Liver (tissue), 3 donors: Measurements from ENCODE around the gene ALS2CL.

Experiments used
- CTCF ChIP-seq: fragments of 150-350 bp; IDR thresholded peaks from 2 replicates; pipeline ENCODE4 v1.5.1; 2017; ENCODE audit warnings: improper control_type of control experiment, low read depth, low read length; ENCODE audit not compliant: missing input control
- GABPA ChIP-seq, 2 donors: IDR thresholded peaks in 1 of 2; conservative IDR thresholded peaks in 1 of 2; 2 replicates each; pipeline ENCODE4 v1.6.1; 2016; ENCODE audit warnings: antibody characterized with exemption in 2 of 2, mild to moderate bottlenecking in 1 of 2, moderate library complexity in 1 of 2
- JUND ChIP-seq, 2 donors: IDR thresholded peaks; 2 replicates each; pipeline ENCODE4 v1.6.1; 2016; ENCODE audit warnings: antibody characterized with exemption in 2 of 2
- RAD21 ChIP-seq, 2 donors: IDR thresholded peaks; 2 replicates each; pipeline ENCODE4 v1.6.1; 2016; ENCODE audit warnings: antibody characterized with exemption in 2 of 2, mild to moderate bottlenecking in 2 of 2
- REST ChIP-seq: IDR thresholded peaks from 2 replicates; pipeline ENCODE4 v1.6.1; 2016; ENCODE audit warnings: antibody characterized with exemption, mild to moderate bottlenecking
- TF ChIP-seq, protein P1 (sequence below): IDR thresholded peaks from 2 replicates; pipeline ENCODE4 v1.6.1; 2016; ENCODE audit warnings: antibody characterized with exemption
- TF ChIP-seq, protein P2 (sequence below): IDR thresholded peaks from 2 replicates; pipeline ENCODE4 v1.6.1; 2016; ENCODE audit warnings: antibody characterized with exemption
- donor health status: healthy.
- donor health status: healthy.

- TF ChIP-seq REST (no peak), CTCF (no peak), RAD21 (IDR thresholded peaks at IDR 0.05) (no peak), GABPA (IDR thresholded peaks at IDR 0.05 in 1 of 2, conservative IDR thresholded peaks at IDR 0.05 in 1 of 2) (no peak), JUND (IDR thresholded peaks at IDR 0.05) (no peak)
- TF ChIP-seq, protein P1, sequence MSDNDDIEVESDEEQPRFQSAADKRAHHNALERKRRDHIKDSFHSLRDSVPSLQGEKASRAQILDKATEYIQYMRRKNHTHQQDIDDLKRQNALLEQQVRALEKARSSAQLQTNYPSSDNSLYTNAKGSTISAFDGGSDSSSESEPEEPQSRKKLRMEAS, result no peak
- TF ChIP-seq, protein P2, sequence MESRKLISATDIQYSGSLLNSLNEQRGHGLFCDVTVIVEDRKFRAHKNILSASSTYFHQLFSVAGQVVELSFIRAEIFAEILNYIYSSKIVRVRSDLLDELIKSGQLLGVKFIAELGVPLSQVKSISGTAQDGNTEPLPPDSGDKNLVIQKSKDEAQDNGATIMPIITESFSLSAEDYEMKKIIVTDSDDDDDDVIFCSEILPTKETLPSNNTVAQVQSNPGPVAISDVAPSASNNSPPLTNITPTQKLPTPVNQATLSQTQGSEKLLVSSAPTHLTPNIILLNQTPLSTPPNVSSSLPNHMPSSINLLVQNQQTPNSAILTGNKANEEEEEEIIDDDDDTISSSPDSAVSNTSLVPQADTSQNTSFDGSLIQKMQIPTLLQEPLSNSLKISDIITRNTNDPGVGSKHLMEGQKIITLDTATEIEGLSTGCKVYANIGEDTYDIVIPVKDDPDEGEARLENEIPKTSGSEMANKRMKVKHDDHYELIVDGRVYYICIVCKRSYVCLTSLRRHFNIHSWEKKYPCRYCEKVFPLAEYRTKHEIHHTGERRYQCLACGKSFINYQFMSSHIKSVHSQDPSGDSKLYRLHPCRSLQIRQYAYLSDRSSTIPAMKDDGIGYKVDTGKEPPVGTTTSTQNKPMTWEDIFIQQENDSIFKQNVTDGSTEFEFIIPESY, result no peak
Measured at GRCh38 chr3:46731795-46732194, 38.3 kb upstream of the ALS2CL start.
